Right lobe of liver (tissue), 6 donors: Measurements from ENCODE around the gene ACACA. TPM values are rescaled to one million over a fixed set of nuclear protein-coding genes. Genes with fewer than 3 reads are reported as not detected.

Experiments
- ATAC-seq, 4 donors: fragments of 200-7000 bp; cut with Tn5 transposase; one replicate each; pipeline ENCODE4 v1.9.1; 2020; ENCODE audit warnings: mild to moderate bottlenecking in 4 of 4, moderate library complexity in 4 of 4
- DNase-seq, 3 donors: peaks; one replicate each; pipeline ENCODE4 v3.0.0-alpha.2; 2020
- H3K27ac ChIP-seq, 3 donors: fragments of 200-600 bp; one replicate each; pipeline ENCODE4 v1.8.0; 2022
- H3K27me3 ChIP-seq, 2 donors: fragments of 200-600 bp; one replicate each; pipeline ENCODE4 v1.8.0; 2022
- H3K36me3 ChIP-seq, 4 donors: fragments of 200-600 bp; sonication (generic) in 1 of 4; one replicate each; pipeline versions ENCODE4 v1.5.1 to v1.8.0; 2017 to 2022; ENCODE audit warnings: control low read depth in 1 of 4
- H3K4me1 ChIP-seq, 4 donors: fragments of 200-600 bp; sonication (generic) in 1 of 4; one replicate each; pipeline versions ENCODE4 v1.5.1 to v1.8.0; 2017 to 2022; ENCODE audit warnings: control low read depth in 1 of 4
- H3K4me3 ChIP-seq, 3 donors: fragments of 200-600 bp; one replicate each; pipeline ENCODE4 v1.8.0; 2022
- H3K9me3 ChIP-seq, 4 donors: fragments of 200-600 bp; sonication (generic) in 1 of 4; one replicate each; pipeline versions ENCODE4 v1.5.1 to v1.8.0; 2017 to 2022; ENCODE audit warnings: control low read depth in 1 of 4
- POLR2A ChIP-seq: fragments of 450-650 bp; IDR thresholded peaks from one replicate; pipeline ENCODE4 v1.6.1; 2017; ENCODE audit warnings: antibody characterized with exemption, mild to moderate bottlenecking
- WGBS: methylation state at CpG from one replicate; pipeline ENCODE4 v1.1.6; 2018; ENCODE audit warnings: low coverage, low lambda C conversion rate; ENCODE audit not compliant: insufficient coverage; ENCODE audit errors: missing lambda C conversion rate; 5-methylcytosine and 5-hydroxymethylcytosine counted together
- intact Hi-C, 2 donors: fragments of 100-400 bp; cut with DNase I; formaldehyde crosslinking; loops; one replicate each; pipeline versions ENCODE4 v1.11.2 to v1.14.1; 2022
- total RNA-seq, 6 experiments: library from RNA; depleted of rRNA in 2 of 6; stranded (reverse); fragments of >200 nt in 2 of 6; fragmentation: NEBNext Ultra II Directional in 3 of 6; extraction: Animal tissue kit (Norgen Biotek cat#: 25700) in 3 of 6; gene quantifications; one replicate each; pipeline versions ENCODE4 v1.1.0 to v1.2.4, GENCODE V29; 2016 to 2023
- TF ChIP-seq, protein P1 (sequence below), 4 donors: fragments of 200-600 bp in 3 of 4; fragments of 450-650 bp in 1 of 4; IDR thresholded peaks; one replicate each; pipeline versions ENCODE4 v1.5.1 to v1.8.0; 2016 to 2022; ENCODE audit warnings: antibody characterized with exemption in 4 of 4, mild to moderate bottlenecking in 2 of 4
- donor health status: DM: no; HTN: yes; CAD: no.
- donor health status: DM: no; HTN: no; CAD: no.
- donor health status: DM: no; HTN: no; CAD: no.
- donor health status: DM: no; HTN: yes; CAD: no.
- donor health status: DM: no; HTN: yes; CAD: no.

ACACA gene
- total RNA-seq, 6 experiments from 2014 or later = 14.6 to 56.4 (median 27.1) TPM

DNA sequence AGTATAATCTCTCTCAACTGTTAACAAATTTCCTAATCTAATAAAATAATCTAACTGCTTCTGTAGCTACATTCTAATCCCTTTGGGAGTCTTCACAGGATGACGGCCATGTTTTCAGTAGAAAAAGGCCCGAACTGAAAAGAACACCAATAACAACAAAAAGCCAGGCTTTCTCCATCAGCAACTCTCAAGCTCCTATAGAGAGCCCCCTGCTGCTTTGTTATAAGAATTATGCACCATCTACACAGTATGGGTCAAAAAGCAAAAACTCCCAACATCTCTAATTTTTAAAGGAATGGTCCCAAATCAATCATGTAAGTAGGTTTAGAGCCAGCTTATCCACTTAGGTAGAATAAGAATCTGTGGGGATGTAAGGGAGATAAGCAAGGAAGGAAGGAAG, 194.5 kb downstream of the ACACA start:
- ATAC-seq (no peak), DNase-seq (no peak)
- no peak overlapping the region for H3K27ac ChIP-seq
- intact Hi-C loops = no loop called here
- peaks cover 0 to 30% (median 2%) of the 10 kb centered on the region in 4 donors for H3K36me3 ChIP-seq
- H3K4me3 ChIP-seq = no peak overlapping the region
- 77% methylated on average over 2 of the region's 2 CpGs for WGBS
- H3K27me3 ChIP-seq = no peaks in the 10 kb centered on the region
- no peaks in the 10 kb centered on the region for H3K4me1 ChIP-seq
- TF ChIP-seq, protein P1, sequence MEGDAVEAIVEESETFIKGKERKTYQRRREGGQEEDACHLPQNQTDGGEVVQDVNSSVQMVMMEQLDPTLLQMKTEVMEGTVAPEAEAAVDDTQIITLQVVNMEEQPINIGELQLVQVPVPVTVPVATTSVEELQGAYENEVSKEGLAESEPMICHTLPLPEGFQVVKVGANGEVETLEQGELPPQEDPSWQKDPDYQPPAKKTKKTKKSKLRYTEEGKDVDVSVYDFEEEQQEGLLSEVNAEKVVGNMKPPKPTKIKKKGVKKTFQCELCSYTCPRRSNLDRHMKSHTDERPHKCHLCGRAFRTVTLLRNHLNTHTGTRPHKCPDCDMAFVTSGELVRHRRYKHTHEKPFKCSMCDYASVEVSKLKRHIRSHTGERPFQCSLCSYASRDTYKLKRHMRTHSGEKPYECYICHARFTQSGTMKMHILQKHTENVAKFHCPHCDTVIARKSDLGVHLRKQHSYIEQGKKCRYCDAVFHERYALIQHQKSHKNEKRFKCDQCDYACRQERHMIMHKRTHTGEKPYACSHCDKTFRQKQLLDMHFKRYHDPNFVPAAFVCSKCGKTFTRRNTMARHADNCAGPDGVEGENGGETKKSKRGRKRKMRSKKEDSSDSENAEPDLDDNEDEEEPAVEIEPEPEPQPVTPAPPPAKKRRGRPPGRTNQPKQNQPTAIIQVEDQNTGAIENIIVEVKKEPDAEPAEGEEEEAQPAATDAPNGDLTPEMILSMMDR (IDR thresholded peaks at IDR 0.05) = no peak
- TF ChIP-seq POLR2A = no peak
- no peaks in the 10 kb centered on the region for H3K9me3 ChIP-seq

DNA sequence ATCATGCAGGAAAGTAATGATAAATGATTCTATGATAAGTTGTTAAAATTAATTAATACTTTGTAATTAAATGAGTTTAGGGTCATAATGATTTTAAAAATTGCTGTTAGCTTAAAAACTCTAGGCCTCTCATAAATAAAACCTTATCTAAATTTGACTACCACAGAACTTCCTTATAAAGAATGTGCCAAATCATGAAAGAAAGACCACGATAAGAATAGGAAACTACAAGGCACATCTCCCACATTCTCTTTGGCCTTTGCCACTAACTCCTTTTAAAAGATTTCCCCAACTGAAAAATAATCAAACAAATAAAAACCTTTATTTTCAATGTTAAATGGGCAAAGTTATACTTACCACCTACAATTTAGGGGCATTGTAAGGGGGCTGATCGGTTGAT, 195.5 kb downstream of the ACACA start:
- no peaks in the 10 kb centered on the region for H3K27me3 ChIP-seq
- peaks cover 0 to 38% (median 2%) of the 10 kb centered on the region in 4 donors for H3K36me3 ChIP-seq
- intact Hi-C loops = no loop called here
- DNase-seq (no peak), ATAC-seq (no peak)
- H3K9me3 ChIP-seq = no peaks in the 10 kb centered on the region
- no peaks in the 10 kb centered on the region for H3K4me1 ChIP-seq
- TF ChIP-seq, protein P1 (IDR thresholded peaks at IDR 0.05) = no peak
- no peak for TF ChIP-seq POLR2A
- no peak overlapping the region for H3K4me3 ChIP-seq
- 52% methylated on average over 2 of the region's 2 CpGs for WGBS
- no peak overlapping the region for H3K27ac ChIP-seq

DNA sequence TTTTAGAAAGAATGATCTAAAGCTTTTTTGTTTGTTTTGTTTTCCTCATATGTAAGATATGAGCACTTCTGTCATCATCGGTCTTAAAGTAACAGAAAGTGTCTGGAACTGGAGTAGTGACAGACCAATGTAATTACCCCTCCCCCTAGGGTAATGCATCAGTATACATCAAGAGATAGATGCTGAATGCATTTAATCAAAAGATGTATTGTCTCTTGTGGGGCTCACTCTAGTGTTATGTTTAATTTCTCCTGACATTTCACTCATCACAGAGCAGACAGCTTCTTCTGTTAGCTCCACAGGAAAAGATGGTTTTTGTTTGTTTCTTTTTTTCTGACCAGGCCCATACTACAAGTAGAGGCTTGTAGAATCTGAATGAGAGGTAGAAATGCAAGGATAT, 199.5 kb downstream of the ACACA start:
- Histone ChIP-seq H3K27ac (no peak overlapping the region), H3K4me1 (no peaks in the 10 kb centered on the region), H3K9me3 (no peaks in the 10 kb centered on the region), H3K4me3 (no peak overlapping the region), H3K36me3 (peaks cover 0 to 47% (median 2%) of the 10 kb centered on the region in 4 donors), H3K27me3 (no peaks in the 10 kb centered on the region)
- DNase-seq = no peak
- intact Hi-C loops = no loop called here
- WGBS = 100% methylated on average over 1 of the region's 1 CpG
- TF ChIP-seq POLR2A = no peak
- TF ChIP-seq, protein P1 (IDR thresholded peaks at IDR 0.05) = no peak
- ATAC-seq = no peak

DNA sequence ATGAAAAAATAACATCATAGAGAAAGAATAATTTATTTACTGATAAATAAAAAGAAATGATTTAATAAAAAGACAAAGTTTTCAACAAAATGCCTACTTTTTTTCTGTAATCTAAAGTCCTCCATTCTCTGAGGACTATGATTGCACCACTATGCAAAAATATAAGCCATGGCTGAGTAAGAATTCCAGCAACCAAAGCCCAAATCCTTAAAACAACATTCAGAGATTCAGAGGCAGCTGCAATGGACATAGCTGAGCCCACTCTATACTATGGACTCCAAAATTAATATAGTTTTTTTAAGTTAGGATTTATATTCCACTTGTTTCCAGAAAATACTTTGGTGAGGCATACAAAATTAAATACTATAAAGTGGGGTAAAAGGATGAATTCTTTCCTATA, 200.3 kb downstream of the ACACA start:
- intact Hi-C loops = no loop called here
- Histone ChIP-seq H3K4me1 (peaks cover 0 to under 1% (median 0%) of the 10 kb centered on the region in 4 donors), H3K27me3 (no peaks in the 10 kb centered on the region), H3K27ac (no peak overlapping the region), H3K36me3 (peaks cover 0 to 47% (median 2%) of the 10 kb centered on the region in 4 donors), H3K4me3 (no peak overlapping the region), H3K9me3 (no peaks in the 10 kb centered on the region)
- DNase-seq (no peak), ATAC-seq (no peak)
- no peak for TF ChIP-seq POLR2A
- TF ChIP-seq, protein P1 (IDR thresholded peaks at IDR 0.05) = no peak

DNA sequence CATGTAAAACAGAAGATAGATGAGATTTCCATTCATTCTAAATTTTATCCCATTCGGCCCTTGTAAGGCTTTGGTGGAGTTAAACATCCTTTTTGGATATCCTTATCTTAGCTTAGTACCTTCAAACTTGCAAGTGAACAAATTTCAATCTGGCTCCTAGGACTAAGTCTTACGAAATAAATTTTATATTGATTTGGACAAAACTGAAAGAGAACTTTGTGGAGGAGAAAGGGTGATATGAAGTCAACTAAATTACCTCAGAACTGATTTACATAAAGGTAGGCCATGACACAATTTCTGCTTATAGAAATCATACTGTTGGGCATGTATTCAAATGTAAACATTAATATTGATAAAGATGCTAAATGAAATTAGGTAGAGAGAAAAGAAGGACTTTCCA, 206.1 kb downstream of the ACACA start:
- DNase-seq = no peak
- WGBS = 49% methylated on average over 2 of the region's 2 CpGs
- no peak for TF ChIP-seq POLR2A
- TF ChIP-seq, protein P1 (IDR thresholded peaks at IDR 0.05) = no peak
- Histone ChIP-seq H3K9me3 (no peaks in the 10 kb centered on the region), H3K4me1 (peaks cover 0 to 8% (median 0%) of the 10 kb centered on the region in 4 donors), H3K27me3 (no peaks in the 10 kb centered on the region), H3K27ac (no peak overlapping the region), H3K4me3 (no peak overlapping the region), H3K36me3 (peaks cover 0 to 13% (median 0%) of the 10 kb centered on the region in 4 donors)
- ATAC-seq = peak in 2 of 4 donors; percentile 35 to 53
- intact Hi-C loops = no loop called here
